ENCODE results near the gene SPON1.

SPON1 gene

GRCh38 chr11:14240951-14241350 lies 278.4 kb downstream of the SPON1 start:
- Histone ChIP-seq H3K9ac (ENCODE audit: low read length) (no peak overlapping the region), H3K4me1 (ENCODE audit: insufficient read depth, low read length, severe bottlenecking) (no peaks in the 10 kb centered on the region), H3K27ac (ENCODE audit: low read depth, low read length, poor library complexity, severe bottlenecking) (no peak overlapping the region), H3K79me2 (ENCODE audit: insufficient read depth, low read length) (no peaks in the 10 kb centered on the region), H3K4me3 (ENCODE audit: low read depth, low read length, poor library complexity, severe bottlenecking) (no peak overlapping the region), H3F3A (ENCODE audit: insufficient read depth, low read length) (no peaks in the 10 kb centered on the region), H3K27me3 (ENCODE audit: insufficient read depth, low read length) (no peaks in the 10 kb centered on the region), H3K36me3 (ENCODE audit: insufficient read depth, low read length) (no peaks in the 10 kb centered on the region), H2AFZ (ENCODE audit: low read length) (no peak overlapping the region), H3K9me3 (ENCODE audit: low read length) (no peaks in the 10 kb centered on the region), H3K4me2 (ENCODE audit: low read length) (no peak overlapping the region), H3K9me2 (ENCODE audit: low read depth, low read length) (no peaks in the 10 kb centered on the region), H4K20me1 (ENCODE audit: insufficient read depth, low read length) (no peaks in the 10 kb centered on the region)
- TF ChIP-seq CTCF (IDR thresholded peaks at IDR 0.05; ENCODE audit: low read length) = no peak
- no peak for TF ChIP-seq EZH2 (IDR thresholded peaks at IDR 0.05; ENCODE audit: borderline replicate concordance, low read length)

- H2AFZ ChIP-seq (ENCODE audit: low read length) = no peak overlapping the region
- no peak overlapping the region for H3K27ac ChIP-seq (ENCODE audit: low read depth, low read length, poor library complexity, severe bottlenecking)
- H3K27me3 ChIP-seq (ENCODE audit: insufficient read depth, low read length) = no peaks in the 10 kb centered on the region
- H3K9me2 ChIP-seq (ENCODE audit: low read depth, low read length) = no peaks in the 10 kb centered on the region
- H3K4me2 ChIP-seq (ENCODE audit: low read length) = no peak overlapping the region
- no peaks in the 10 kb centered on the region for H3K4me1 ChIP-seq (ENCODE audit: insufficient read depth, low read length, severe bottlenecking)
- TF ChIP-seq CTCF (IDR thresholded peaks at IDR 0.05; ENCODE audit: low read length) (no peak), EZH2 (IDR thresholded peaks at IDR 0.05; ENCODE audit: borderline replicate concordance, low read length) (no peak)
- no peaks in the 10 kb centered on the region for H3K9me3 ChIP-seq (ENCODE audit: low read length)
- H3K79me2 ChIP-seq (ENCODE audit: insufficient read depth, low read length) = no peaks in the 10 kb centered on the region
- no peak overlapping the region for H3K4me3 ChIP-seq (ENCODE audit: low read depth, low read length, poor library complexity, severe bottlenecking)
- no peak overlapping the region for H3K9ac ChIP-seq (ENCODE audit: low read length)
- H4K20me1 ChIP-seq (ENCODE audit: insufficient read depth, low read length) = no peaks in the 10 kb centered on the region
- no peaks in the 10 kb centered on the region for H3F3A ChIP-seq (ENCODE audit: insufficient read depth, low read length)
- no peaks in the 10 kb centered on the region for H3K36me3 ChIP-seq (ENCODE audit: insufficient read depth, low read length)
These were observed 279.7 kb downstream of the SPON1 start for GRCh38 chr11:14242187-14242586.

- no peaks in the 10 kb centered on the region for H3K79me2 ChIP-seq (ENCODE audit: insufficient read depth, low read length)
- H3K9ac ChIP-seq (ENCODE audit: low read length) = no peak overlapping the region
- H3K4me1 ChIP-seq (ENCODE audit: insufficient read depth, low read length, severe bottlenecking) = no peaks in the 10 kb centered on the region
- H3K27me3 ChIP-seq (ENCODE audit: insufficient read depth, low read length) = no peaks in the 10 kb centered on the region
- H3F3A ChIP-seq (ENCODE audit: insufficient read depth, low read length) = no peaks in the 10 kb centered on the region
- H3K9me2 ChIP-seq (ENCODE audit: low read depth, low read length) = no peaks in the 10 kb centered on the region
- TF ChIP-seq EZH2 (IDR thresholded peaks at IDR 0.05; ENCODE audit: borderline replicate concordance, low read length) (no peak), CTCF (IDR thresholded peaks at IDR 0.05; ENCODE audit: low read length) (no peak)
- H3K4me2 ChIP-seq (ENCODE audit: low read length) = no peak overlapping the region
- no peak overlapping the region for H2AFZ ChIP-seq (ENCODE audit: low read length)
- H3K4me3 ChIP-seq (ENCODE audit: low read depth, low read length, poor library complexity, severe bottlenecking) = no peak overlapping the region
- no peaks in the 10 kb centered on the region for H3K9me3 ChIP-seq (ENCODE audit: low read length)
- no peak overlapping the region for H3K27ac ChIP-seq (ENCODE audit: low read depth, low read length, poor library complexity, severe bottlenecking)
- no peaks in the 10 kb centered on the region for H3K36me3 ChIP-seq (ENCODE audit: insufficient read depth, low read length)
- H4K20me1 ChIP-seq (ENCODE audit: insufficient read depth, low read length) = no peaks in the 10 kb centered on the region
These were observed 280.2 kb downstream of the SPON1 start for GRCh38 chr11:14242733-14243132.

All from OCI-LY1 (cell line).